Stomach (tissue), 9 donors: ENCODE measurements around the gene RPL13. TPM values are rescaled to one million over a fixed set of nuclear protein-coding genes. Genes with fewer than 3 reads are reported as not detected.
"Not testable (repeated sequence)": the region's sequence is repeated elsewhere in the genome, so short reads cannot be mapped to it uniquely, and the experiment has no call there.

ENCODE experiments used
- DNase-seq, 2 donors: peaks; one replicate each; pipeline versions ENCODE4 v3.0.0 to v3.0.0-alpha.2; 2013 to 2019
- H3K27ac ChIP-seq, 5 donors: fragments of 200-600 bp in 4 of 5; sonication (generic) in 4 of 5; one replicate each; pipeline ENCODE4 v1.5.1; 2013 to 2019; ENCODE audit warnings: mild to moderate bottlenecking in 1 of 5, moderate library complexity in 1 of 5
- H3K27me3 ChIP-seq, 3 donors: fragments of 200-600 bp; sonication (generic); one replicate each; pipeline ENCODE4 v1.5.1; 2017 to 2019; ENCODE audit warnings: mixed run types in 1 of 3
- H3K36me3 ChIP-seq, 4 donors: fragments of 200-600 bp; sonication (generic); 1 replicate in 3 of 4; 2 replicates in 1 of 4; pipeline ENCODE4 v1.5.1; 2016 to 2019
- H3K4me1 ChIP-seq, 4 donors: fragments of 200-600 bp; sonication (generic); one replicate each; pipeline ENCODE4 v1.5.1; 2016 to 2019
- H3K4me3 ChIP-seq, 4 donors: fragments of 200-600 bp; sonication (generic) in 3 of 4; one replicate each; pipeline ENCODE4 v1.5.1; 2016 to 2019; ENCODE audit warnings: mild to moderate bottlenecking in 1 of 4
- H3K9me3 ChIP-seq, 4 donors: fragments of 200-600 bp; sonication (generic); one replicate each; pipeline ENCODE4 v1.5.1; 2016 to 2019
- CTCF ChIP-seq, 7 experiments: fragments of 450-650 bp in 4 of 7; fragments of 200-600 bp in 3 of 7; sonication (generic) in 3 of 7; IDR thresholded peaks; one replicate each; pipeline ENCODE4 v1.5.1; 2016 to 2019; ENCODE audit warnings: antibody characterized with exemption in 7 of 7, control low read depth in 2 of 7, mild to moderate bottlenecking in 1 of 7
- EP300 ChIP-seq: sonication (generic); formaldehyde crosslinking; IDR thresholded peaks from one replicate; pipeline ENCODE4 v1.6.1; 2017; ENCODE audit warnings: antibody characterized with exemption
- POLR2A ChIP-seq, 4 donors: fragments of 450-650 bp; IDR thresholded peaks; one replicate each; pipeline ENCODE4 v1.6.1; 2016; ENCODE audit warnings: antibody characterized with exemption in 4 of 4, control low read depth in 2 of 4, mild to moderate bottlenecking in 1 of 4, moderate library complexity in 1 of 4
- POLR2AphosphoS5 ChIP-seq, 3 donors: sonication (generic); formaldehyde crosslinking; IDR thresholded peaks; one replicate each; pipeline ENCODE4 v1.6.1; 2016; ENCODE audit warnings: antibody characterized with exemption in 3 of 3
- WGBS, 5 donors: extraction: QIAGEN DNeasy Blood & Tissue Kit in 3 of 5; methylation state at CpG; one replicate each; pipeline versions ENCODE4 v1.1.5 to v1.1.7; 2013 to 2018; 5-methylcytosine and 5-hydroxymethylcytosine counted together
- intact Hi-C: fragments of 100-400 bp; cut with DNase I; formaldehyde crosslinking; loops from one replicate; pipeline ENCODE4 v1.15.1; 2023; ENCODE audit warnings: low total_unique reads
- polyA plus RNA-seq, 3 donors: library from polyadenylated mRNA; stranded (reverse); fragments of 200-250 nt; gene quantifications; one replicate each; pipeline ENCODE4 v1.2.3, GENCODE V29; 2013
- total RNA-seq, 5 donors: library from RNA; depleted of rRNA; stranded (reverse); fragments of >200 nt; gene quantifications; one replicate each; pipeline versions ENCODE4 v1.1.0 to v1.2.3, GENCODE V29; 2014 to 2016
- donor health status: healthy with polysubstance abuse.
- donor health status: Bipolar disorder and iron deficiency.
- donor health status: healthy.

Gene RPL13
- total and polyA plus RNA-seq, 8 donors, result 2,053 to 10,054 (median 4,321) TPM

GRCh38 chr16:89570342-89570923 is 10.0 kb downstream of the RPL13 start:
- Histone ChIP-seq H3K36me3 (peaks cover 0 to 4% (median 0%) of the 10 kb centered on the region in 4 donors), H3K4me1 (peaks cover 21 to 32% (median 24%) of the 10 kb centered on the region in 4 donors)
- intact Hi-C loops, result loop anchor here (10.0 kb wide), 1 partner anchor 74 kb away; no protein-coding TSS in a partner anchor

GRCh38 chr16:89570983-89571598 is 10.6 kb downstream of the RPL13 start:
- not testable (repeated sequence) for DNase-seq

More at GRCh38 chr16:89570342-89570923, 10.0 kb downstream of the RPL13 start:
- H3K27ac ChIP-seq, result no peak overlapping the region
- WGBS, 5 donors, result 75 to 82% (median 81%) methylated on average over 25 to 30 of the region's 30 CpGs
- peaks cover 16 to 71% (median 26%) of the 10 kb centered on the region in 3 donors for H3K27me3 ChIP-seq
- H3K4me3 ChIP-seq, result no peak overlapping the region
- no peaks in the 10 kb centered on the region for H3K9me3 ChIP-seq
- DNase-seq, result no peak
- TF ChIP-seq POLR2AphosphoS5 (IDR thresholded peaks at IDR 0.05), result no peak
- TF ChIP-seq EP300, result no peak
- TF ChIP-seq CTCF (IDR thresholded peaks at IDR 0.05), result no peak

DNA sequence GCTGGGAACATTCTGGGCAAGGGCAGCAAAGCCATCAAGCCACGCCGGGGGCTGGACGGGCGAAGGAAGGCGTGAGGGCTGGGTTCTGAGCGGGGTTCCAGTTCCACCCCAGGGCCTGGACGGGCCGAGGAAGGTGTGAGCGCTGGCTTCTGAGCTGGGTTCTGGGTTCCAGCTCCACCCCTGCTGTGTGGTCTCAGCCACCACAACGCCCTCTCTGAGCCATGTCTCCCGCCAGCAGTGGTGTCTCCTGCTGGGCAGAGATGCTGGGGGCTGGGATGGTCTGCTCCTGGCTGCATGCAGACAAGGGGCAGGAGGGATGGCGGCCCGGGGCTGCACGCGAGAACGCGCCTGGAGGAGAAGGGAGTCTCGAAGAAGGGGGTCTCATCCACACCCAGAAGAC is 11.2 kb downstream of the RPL13 start:
- Histone ChIP-seq H3K36me3 (peaks cover 0 to 4% (median 0%) of the 10 kb centered on the region in 4 donors), H3K4me1 (peaks cover 20 to 31% (median 25%) of the 10 kb centered on the region in 4 donors), H3K27ac (no peak overlapping the region), H3K9me3 (no peaks in the 10 kb centered on the region), H3K4me3 (no peak overlapping the region), H3K27me3 (peaks cover 23 to 83% (median 37%) of the 10 kb centered on the region in 3 donors)
- intact Hi-C loops, result loop anchor here (10.0 kb wide), 1 partner anchor 73 kb away; no protein-coding TSS in a partner anchor
- WGBS, 5 donors, result 80 to 92% (median 85%) methylated on average over 18 of the region's 18 CpGs
- no peak for DNase-seq
- TF ChIP-seq POLR2A (IDR thresholded peaks at IDR 0.05) (no peak), EP300 (no peak), POLR2AphosphoS5 (IDR thresholded peaks at IDR 0.05) (no peak), CTCF (IDR thresholded peaks at IDR 0.05) (no peak)

More at GRCh38 chr16:89570983-89571598, 10.6 kb downstream of the RPL13 start:
- H3K27ac ChIP-seq, H3K4me3 ChIP-seq, H3K36me3 ChIP-seq, H3K9me3 ChIP-seq: not testable (repeated sequence)
- H3K4me1 ChIP-seq, result peaks cover 21 to 31% (median 23%) of the 10 kb centered on the region in 4 donors
- H3K27me3 ChIP-seq, result peaks cover 20 to 77% (median 31%) of the 10 kb centered on the region in 3 donors
- intact Hi-C loops, result loop anchor here (10.0 kb wide), 1 partner anchor 74 kb away; no protein-coding TSS in a partner anchor
- 80 to 88% (median 81%) methylated on average over 10 to 36 of the region's 36 CpGs for WGBS, 5 donors

DNA sequence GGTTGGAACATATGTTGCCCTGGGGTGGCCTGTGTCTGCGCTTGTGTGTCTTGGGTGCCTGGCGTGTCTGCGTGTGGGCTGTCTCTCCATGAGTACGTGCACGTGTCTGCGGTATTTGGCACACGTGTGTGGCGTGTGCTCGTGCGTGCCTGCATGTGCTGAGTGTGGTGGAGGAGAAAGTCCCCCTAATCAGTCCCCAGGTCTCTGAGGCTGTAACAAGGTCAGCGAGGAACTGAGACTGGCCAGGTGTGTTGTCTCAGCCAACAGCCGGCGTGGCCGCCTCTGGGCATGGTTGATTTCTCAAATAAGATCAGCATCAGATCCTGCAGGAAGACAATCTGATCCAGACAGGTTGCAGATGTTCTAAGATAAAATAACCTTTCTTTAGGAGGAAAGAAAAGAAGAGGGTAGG is 11.6 kb downstream of the RPL13 start:
- intact Hi-C loops, result loop anchor here (10.0 kb wide), 1 partner anchor 73 kb away; no protein-coding TSS in a partner anchor
- WGBS, 5 donors, result 39 to 52% (median 43%) methylated on average over 14 of the region's 14 CpGs
- H3K4me1 ChIP-seq, result peaks cover 20 to 31% (median 25%) of the 10 kb centered on the region in 4 donors
- TF ChIP-seq POLR2A (IDR thresholded peaks at IDR 0.05) (no peak), CTCF (IDR thresholded peaks at IDR 0.05) (no peak), POLR2AphosphoS5 (IDR thresholded peaks at IDR 0.05) (no peak), EP300 (no peak)
- peaks cover 23 to 87% (median 41%) of the 10 kb centered on the region in 3 donors for H3K27me3 ChIP-seq
- DNase-seq, result peak in 1 of 2 donors; percentile 47
- H3K27ac ChIP-seq, result no peak overlapping the region
- H3K36me3 ChIP-seq, result peaks cover 0 to 4% (median 0%) of the 10 kb centered on the region in 4 donors
- no peaks in the 10 kb centered on the region for H3K9me3 ChIP-seq
- H3K4me3 ChIP-seq, result no peak overlapping the region
